HEK293T (cell line): ENCODE data around the gene THSD4.

Experiments used
- CTCF ChIA-PET: fragments of 350-600 bp; formaldehyde crosslinking; extraction: SDS; loops from one replicate; lab custom pipeline; 2021; ENCODE audit warnings: antibody characterized with exemption, inconsistent platforms; lab: Yijun Ruan, JAX
- POLR2A ChIA-PET: fragments of 350-600 bp; formaldehyde crosslinking; extraction: SDS; loops from one replicate; lab custom pipeline; 2020; ENCODE audit warnings: antibody characterized with exemption, inconsistent platforms; lab: Yijun Ruan, JAX
- DNase-seq: peaks from one replicate; pipeline ENCODE4 v3.0.0; 2012; ENCODE audit warnings: mixed read lengths; ENCODE audit errors: extremely low spot score
- ARNT ChIP-seq: fragments of 450-650 bp; IDR thresholded peaks from 2 replicates; pipeline ENCODE4 v1.6.1; 2017; ENCODE audit warnings: mild to moderate bottlenecking
- BHLHE40 ChIP-seq: fragments of 450-650 bp; IDR thresholded peaks from 2 replicates; pipeline ENCODE4 v1.6.1; 2016; ENCODE audit warnings: mild to moderate bottlenecking, moderate library complexity, borderline replicate concordance
- CTBP1 ChIP-seq: fragments of 450-650 bp; IDR thresholded peaks from 2 replicates; pipeline ENCODE4 v1.6.1; 2016; ENCODE audit warnings: borderline replicate concordance
- ELF4 ChIP-seq: fragments of 450-650 bp; IDR thresholded peaks from 2 replicates; pipeline ENCODE4 v1.6.1; 2017; ENCODE audit warnings: antibody characterized with exemption
- FOXA1 ChIP-seq: fragments of 450-650 bp; IDR thresholded peaks from 2 replicates; pipeline ENCODE4 v1.6.1; 2016; ENCODE audit warnings: mild to moderate bottlenecking
- FOXK2 ChIP-seq: fragments of 450-650 bp; IDR thresholded peaks from 2 replicates; pipeline ENCODE4 v1.6.1; 2016; ENCODE audit warnings: mild to moderate bottlenecking
- FOXM1 ChIP-seq: fragments of 450-650 bp; IDR thresholded peaks from 2 replicates; pipeline ENCODE4 v1.6.1; 2017; ENCODE audit warnings: mild to moderate bottlenecking, borderline replicate concordance
- HDGF ChIP-seq: fragments of 450-650 bp; IDR thresholded peaks from 2 replicates; pipeline ENCODE4 v1.6.1; 2017; ENCODE audit warnings: antibody characterized with exemption, borderline replicate concordance
- L3MBTL2 ChIP-seq: fragments of 450-650 bp; conservative IDR thresholded peaks from 2 replicates; pipeline ENCODE4 v1.6.1; 2016; ENCODE audit warnings: mild to moderate bottlenecking
- LEF1 ChIP-seq: fragments of 450-650 bp; IDR thresholded peaks from 2 replicates; pipeline ENCODE4 v1.6.1; 2017; ENCODE audit warnings: mild to moderate bottlenecking, borderline replicate concordance
- NFRKB ChIP-seq: fragments of 450-650 bp; IDR thresholded peaks from 2 replicates; pipeline ENCODE4 v1.6.1; 2016; ENCODE audit warnings: mild to moderate bottlenecking, moderate library complexity
- PKNOX1 ChIP-seq: fragments of 450-650 bp; IDR thresholded peaks from 2 replicates; pipeline ENCODE4 v1.6.1; 2016
- SP1 ChIP-seq: fragments of 450-650 bp; IDR thresholded peaks from 2 replicates; pipeline ENCODE4 v1.6.1; 2017
- SUZ12 ChIP-seq: fragments of 450-650 bp; IDR thresholded peaks from 2 replicates; pipeline ENCODE4 v1.6.1; 2016; ENCODE audit warnings: mild to moderate bottlenecking
- TARDBP ChIP-seq: fragments of 450-650 bp; IDR thresholded peaks from 2 replicates; pipeline ENCODE4 v1.6.1; 2016
- ZNF384 ChIP-seq: fragments of 450-650 bp; IDR thresholded peaks from 2 replicates; pipeline ENCODE4 v1.6.1; 2016

Gene THSD4

GRCh38 chr15:71271327-71271726 is 156.1 kb downstream of the THSD4 start:
- CTCF ChIA-PET, result interaction anchor here (0.6 kb wide), 1 partner anchor 168 kb away, joined by 6 read pairs; no protein-coding TSS in a partner anchor
- POLR2A ChIA-PET, result interaction anchor here (0.9 kb wide), 1 partner anchor 25 kb away, joined by 3 read pairs; no protein-coding TSS in a partner anchor
- no peak for TF ChIP-seq TARDBP
- DNase-seq, result no peak

- ChIA-PET POLR2A (no interaction called here), CTCF (no interaction called here)
These were observed 157.7 kb downstream of the THSD4 start for GRCh38 chr15:71272932-71273331.

GRCh38 chr15:71273731-71274447 is 158.6 kb downstream of the THSD4 start:
- DNase-seq, result no peak
- CTCF ChIA-PET, result interaction anchor here (1.5 kb wide), 1 partner anchor 17 kb away, joined by 5 read pairs; no protein-coding TSS in a partner anchor
- TF ChIP-seq TARDBP (no peak), ZNF384 (no peak), ELF4 (no peak), ARNT (no peak), SUZ12 (no peak), SP1 (no peak), CTBP1 (no peak), FOXK2 (no peak)
- POLR2A ChIA-PET, result interaction anchor here (0.9 kb wide), 1 partner anchor 91 kb away, joined by 3 read pairs; no protein-coding TSS in a partner anchor

More at GRCh38 chr15:71272932-71273331, 157.7 kb downstream of the THSD4 start:
- no peak for DNase-seq
- TF ChIP-seq L3MBTL2 (no peak), TARDBP (no peak), BHLHE40 (no peak), FOXM1 (no peak), SP1 (no peak), ZNF384 (no peak), HDGF (no peak), NFRKB (no peak), SUZ12 (no peak)

- DNase-seq, result no peak
- ChIA-PET POLR2A (interaction anchor here (0.9 kb wide), 1 partner anchor 90 kb away, joined by 3 read pairs; no protein-coding TSS in a partner anchor), CTCF (interaction anchor here (0.6 to 1.5 kb wide), 2 partner anchors 18 to 369 kb away, joined by 3 to 5 read pairs; no protein-coding TSS in a partner anchor)
- no peak for TF ChIP-seq HDGF
These were observed 159.2 kb downstream of the THSD4 start for GRCh38 chr15:71274448-71274798.

GRCh38 chr15:71275098-71275497 is 159.8 kb downstream of the THSD4 start:
- POLR2A ChIA-PET, result no interaction called here
- DNase-seq, result no peak
- TF ChIP-seq SUZ12 (no peak), LEF1 (no peak), ARNT (no peak), NFRKB (no peak), L3MBTL2 (no peak), ELF4 (no peak), FOXM1 (no peak), HDGF (no peak), CTBP1 (no peak), FOXK2 (no peak), ZNF384 (no peak), PKNOX1 (no peak), TARDBP (no peak), SP1 (no peak), FOXA1 (no peak), BHLHE40 (no peak)
- CTCF ChIA-PET, result interaction anchor here (0.5 to 1.5 kb wide), 3 partner anchors 18 to 369 kb away, joined by 3 to 5 read pairs (median 4); no protein-coding TSS in a partner anchor

GRCh38 chr15:71275566-71276335 is 160.5 kb downstream of the THSD4 start:
- ChIA-PET POLR2A (no interaction called here), CTCF (interaction anchor here (1.5 kb wide), 1 partner anchor 19 kb away, joined by 5 read pairs; no protein-coding TSS in a partner anchor)
- no peak for TF ChIP-seq L3MBTL2
- no peak for TF ChIP-seq SP1
- no peak for DNase-seq

- POLR2A ChIA-PET, result no interaction called here
- CTCF ChIA-PET, result no interaction called here
- DNase-seq, result no peak
- TF ChIP-seq FOXA1, result no peak
- no peak for TF ChIP-seq TARDBP
- no peak for TF ChIP-seq L3MBTL2
- TF ChIP-seq SP1, result no peak
- TF ChIP-seq ELF4, result no peak
- TF ChIP-seq NFRKB, result no peak
- TF ChIP-seq LEF1, result no peak
- no peak for TF ChIP-seq BHLHE40
- no peak for TF ChIP-seq PKNOX1
- no peak for TF ChIP-seq ARNT
- no peak for TF ChIP-seq SUZ12
- no peak for TF ChIP-seq FOXM1
- TF ChIP-seq ZNF384, result no peak
- TF ChIP-seq FOXK2, result no peak
- no peak for TF ChIP-seq HDGF
- TF ChIP-seq CTBP1, result no peak
These were observed 161.0 kb downstream of the THSD4 start for GRCh38 chr15:71276336-71276665.
